Raji (cell line): ENCODE measurements around the gene MYO3A.

Experiments
- POLR2A ChIP-seq: IDR thresholded peaks from 2 replicates; pipeline ENCODE4 v1.6.1; 2011; ENCODE audit warnings: low read depth, low read length, control low read depth; ENCODE audit not compliant: insufficient read depth

Gene MYO3A

GRCh38 chr10:26044141-26044749, 110.2 kb downstream of the MYO3A start:
- TF ChIP-seq POLR2A = no peak

GRCh38 chr10:26046073-26046700, 112.2 kb downstream of the MYO3A start:
- no peak for TF ChIP-seq POLR2A

GRCh38 chr10:26048756-26049155, 114.7 kb downstream of the MYO3A start:
- no peak for TF ChIP-seq POLR2A

GRCh38 chr10:26052326-26052725, 118.3 kb downstream of the MYO3A start:
- no peak for TF ChIP-seq POLR2A

- TF ChIP-seq POLR2A = no peak
Observed at GRCh38 chr10:26057466-26057865, 123.4 kb downstream of the MYO3A start.

- TF ChIP-seq POLR2A = no peak
Observed at GRCh38 chr10:26064106-26064505, 130.1 kb downstream of the MYO3A start.

- no peak for TF ChIP-seq POLR2A
Observed at GRCh38 chr10:26067680-26068079, 133.7 kb downstream of the MYO3A start.

- TF ChIP-seq POLR2A = no peak
Observed at GRCh38 chr10:26081459-26081858, 147.4 kb downstream of the MYO3A start.

- no peak for TF ChIP-seq POLR2A
Observed at GRCh38 chr10:26085549-26085948, 151.5 kb downstream of the MYO3A start.

- TF ChIP-seq POLR2A = no peak
Observed at GRCh38 chr10:26087666-26088065, 153.6 kb downstream of the MYO3A start.

- TF ChIP-seq POLR2A = no peak
Observed at GRCh38 chr10:26090026-26090425, 156.0 kb downstream of the MYO3A start.

GRCh38 chr10:26090762-26091161, 156.7 kb downstream of the MYO3A start:
- no peak for TF ChIP-seq POLR2A

GRCh38 chr10:26093229-26093628, 159.2 kb downstream of the MYO3A start:
- TF ChIP-seq POLR2A = no peak

- TF ChIP-seq POLR2A = no peak
Observed at GRCh38 chr10:26095781-26096180, 161.8 kb downstream of the MYO3A start.

- TF ChIP-seq POLR2A = no peak
Observed at GRCh38 chr10:26112532-26112931, 178.5 kb downstream of the MYO3A start.

- no peak for TF ChIP-seq POLR2A
Observed at GRCh38 chr10:26138613-26139012, 204.6 kb downstream of the MYO3A start.

GRCh38 chr10:26156019-26156418, 222.0 kb downstream of the MYO3A start:
- no peak for TF ChIP-seq POLR2A
